Dedifferentiated amniotic fluid mesenchymal stem cell (primary cell): ENCODE results near the gene REEP5.
A peak's percentile ranks its signal among the peaks of the same experiment; 100 is the strongest.
"Not testable (repeated sequence)": the region's sequence is repeated elsewhere in the genome, so short reads cannot be mapped to it uniquely, and the experiment has no call there.

Source experiments
- DNase-seq: peaks from one replicate; pipeline ENCODE4 v3.0.0-alpha.2; 2016; ENCODE audit errors: extremely low spot score

The REEP5 gene

DNA sequence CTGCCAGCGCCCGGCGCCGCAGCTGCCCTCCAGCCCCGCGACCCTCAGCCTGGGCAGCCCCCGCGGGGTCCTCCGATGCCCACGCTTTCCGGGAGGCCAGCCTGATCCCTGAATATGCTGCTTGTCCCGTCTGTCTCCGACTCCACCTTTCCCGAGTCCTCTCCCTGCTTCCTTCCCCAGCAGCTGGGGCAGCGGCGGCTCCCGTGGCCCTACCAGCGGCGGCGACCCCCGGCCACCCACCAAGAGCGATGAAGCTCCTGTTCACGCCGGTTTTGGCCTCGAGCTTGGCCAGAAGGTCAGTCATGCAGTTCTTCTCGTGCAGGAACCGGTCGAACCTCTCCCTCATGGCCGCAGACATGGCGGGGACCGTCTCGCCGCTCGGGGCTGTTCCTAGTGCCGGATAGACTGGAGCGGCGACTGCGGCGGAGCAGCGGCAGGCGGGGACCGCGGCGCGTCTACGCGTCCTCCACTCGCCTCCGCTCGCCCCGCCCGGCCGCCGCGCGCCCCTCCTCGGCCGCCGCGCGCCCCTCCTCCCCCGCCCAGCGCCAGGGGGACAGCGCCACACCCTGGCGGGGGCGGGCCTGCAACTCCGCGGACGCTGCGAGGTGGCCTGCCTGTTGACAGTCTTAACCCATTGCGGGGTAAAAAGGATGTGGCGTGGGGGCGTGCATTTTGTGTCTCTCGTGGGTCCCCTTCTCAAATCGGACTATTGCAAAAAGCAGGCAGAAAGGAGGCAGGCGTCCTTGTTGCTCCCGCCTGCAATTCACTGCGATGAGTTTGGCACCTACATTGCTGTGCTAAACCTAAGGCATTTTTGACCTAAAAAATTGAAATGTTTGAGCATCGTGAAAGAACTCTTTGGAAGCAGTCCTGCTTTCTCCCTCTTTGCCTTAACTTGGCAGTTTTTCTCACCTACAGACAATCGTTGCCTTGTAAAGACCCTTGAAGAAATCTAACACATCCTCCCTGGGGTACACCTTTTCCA lies at the start of gene REEP5:
Gene REEP5, minus strand, starts transcription at position 395 of the 985 bp plus-strand sequence. Its CDS starts 37 bp downstream, at position 358.
- peak; percentile 69 for DNase-seq

- DNase-seq = no peak
Observed at GRCh38 chr5:112971276-112971675, 49.2 kb upstream of the REEP5 start.

- no peak for DNase-seq
Observed at GRCh38 chr5:112968411-112969106, 46.5 kb upstream of the REEP5 start.

DNA sequence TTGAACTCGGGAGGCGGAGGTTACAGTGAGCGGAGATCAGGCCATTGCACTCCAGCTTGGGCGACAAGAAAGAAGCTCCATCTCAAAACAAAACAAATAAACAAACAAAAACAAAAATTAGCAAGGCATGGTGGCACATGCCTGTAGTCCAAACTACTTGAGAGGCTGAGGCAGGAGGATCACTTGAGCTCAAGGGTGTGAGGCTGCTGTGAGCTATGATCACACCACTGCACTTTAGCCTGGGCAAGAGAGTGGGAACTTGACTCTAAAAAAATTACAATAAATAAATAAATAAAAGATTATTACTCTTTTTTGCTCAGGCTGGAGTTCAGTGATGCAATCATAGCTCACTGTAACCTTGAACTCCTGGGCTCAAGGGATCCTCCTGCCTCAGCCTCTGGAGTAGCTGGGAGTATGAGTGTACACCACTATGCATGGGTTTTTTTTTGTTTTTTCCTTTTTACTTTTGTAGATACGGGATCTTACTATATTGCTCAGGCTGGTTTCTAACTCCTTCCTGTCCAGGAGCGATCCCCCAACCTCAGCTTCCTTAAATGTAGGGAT lies 45.6 kb upstream of the REEP5 start:
- DNase-seq = no peak

DNA sequence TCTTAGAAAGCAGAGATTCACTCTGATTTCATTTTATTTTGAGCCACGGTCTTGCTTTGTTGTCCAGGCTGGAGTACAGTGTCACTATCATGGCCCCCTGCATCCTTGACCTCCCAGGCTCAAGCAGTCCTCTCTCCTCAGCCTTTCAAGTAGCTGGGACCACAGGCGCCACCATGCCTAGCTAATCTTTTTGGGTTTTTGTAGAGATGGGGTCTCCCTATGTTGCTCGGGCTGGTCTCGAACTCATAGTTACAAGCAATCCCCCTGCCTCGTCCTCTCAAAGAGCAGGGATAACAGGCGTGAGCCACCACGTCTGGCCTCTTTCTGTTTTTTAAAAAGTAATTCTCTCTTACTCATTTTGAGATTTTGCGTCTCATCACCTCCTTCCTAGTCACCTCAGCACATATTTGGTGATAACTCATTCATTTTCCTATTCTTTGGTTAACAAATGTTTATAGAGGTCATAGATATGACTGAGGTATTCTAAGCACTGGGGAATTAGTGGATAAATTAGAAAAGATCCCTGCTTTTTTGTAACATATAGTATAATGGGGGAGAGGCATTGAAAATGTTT lies 43.8 kb upstream of the REEP5 start:
- no peak for DNase-seq

DNA sequence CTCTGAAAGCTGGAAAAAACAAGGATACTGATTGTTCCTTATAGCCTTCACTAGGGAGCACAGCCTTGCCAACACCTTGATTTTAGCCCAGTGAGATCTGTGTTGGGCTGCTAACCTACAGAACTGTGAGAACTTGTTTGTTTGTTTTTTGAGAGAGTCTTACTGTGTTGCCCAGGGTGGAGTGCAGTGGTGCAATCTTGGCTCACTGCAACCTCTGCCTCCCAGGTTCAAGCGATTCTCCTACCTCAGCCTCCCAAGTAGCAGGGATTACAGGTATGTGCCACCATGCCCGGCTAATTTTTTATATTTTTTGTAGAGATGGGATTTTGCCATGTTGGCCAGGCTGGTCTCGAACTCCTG lies 41.3 kb upstream of the REEP5 start:
- DNase-seq = not testable (repeated sequence)

- DNase-seq = no peak
Observed at GRCh38 chr5:112960863-112961504, 39.0 kb upstream of the REEP5 start.

GRCh38 chr5:112960315-112960714 lies 38.3 kb upstream of the REEP5 start:
- DNase-seq = no peak

DNA sequence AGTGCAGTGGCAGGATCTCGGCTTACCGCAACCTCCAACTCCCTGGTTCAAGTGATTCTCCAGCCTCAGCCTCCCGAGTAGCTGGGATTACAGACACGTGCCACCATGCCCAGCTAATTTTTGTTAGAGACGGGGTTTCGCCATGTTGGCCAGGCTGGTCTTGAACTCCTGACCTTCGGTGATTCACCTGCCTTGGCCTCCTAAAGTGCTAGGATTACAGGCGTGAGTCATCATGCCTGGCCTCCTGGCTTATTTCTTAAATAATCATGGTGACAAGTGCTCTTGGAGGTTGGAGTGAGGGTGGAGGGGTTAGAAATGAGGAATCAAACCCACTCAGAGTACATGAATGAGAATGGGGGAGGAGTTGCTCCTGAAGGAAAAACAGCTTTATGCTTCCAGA lies 37.8 kb upstream of the REEP5 start:
- not testable (repeated sequence) for DNase-seq

GRCh38 chr5:112958093-112959088 lies 36.4 kb upstream of the REEP5 start:
- DNase-seq = peak; percentile 92

DNA sequence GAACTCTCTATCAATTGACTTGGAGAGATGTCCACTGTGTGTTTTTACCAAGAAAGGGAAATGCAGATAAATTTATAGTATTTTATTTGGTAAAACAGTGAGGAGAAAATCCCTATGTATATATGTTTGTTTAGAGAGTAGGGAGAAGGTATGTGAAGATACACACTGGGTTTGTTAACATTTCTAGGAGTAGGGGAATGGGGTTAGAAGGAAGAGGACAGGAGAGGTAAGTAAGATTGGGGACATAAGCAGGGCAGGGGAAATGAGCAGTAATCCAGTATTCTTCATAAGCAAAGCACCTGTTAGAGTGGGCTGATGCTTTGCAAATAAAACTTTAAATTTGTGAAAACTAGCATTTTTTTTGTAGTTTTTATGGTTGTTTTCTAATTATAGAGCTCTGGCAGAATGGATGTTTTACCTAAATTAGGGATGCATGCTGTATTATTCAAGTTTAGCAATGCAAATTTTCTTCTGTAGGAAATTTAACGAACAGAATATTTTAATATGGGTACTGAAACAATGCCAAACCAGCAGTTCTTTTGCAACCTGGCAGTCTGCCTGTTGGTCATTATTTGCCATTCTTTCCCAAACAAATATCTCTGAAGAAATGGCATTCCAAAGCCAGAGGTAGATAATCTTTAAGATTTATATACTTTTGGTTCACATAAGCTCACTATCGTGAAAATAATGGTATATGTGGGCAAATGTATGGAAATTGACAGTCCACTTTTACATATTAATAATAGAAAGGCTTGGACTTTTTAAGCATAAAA lies 35.2 kb upstream of the REEP5 start:
- no peak for DNase-seq

DNA sequence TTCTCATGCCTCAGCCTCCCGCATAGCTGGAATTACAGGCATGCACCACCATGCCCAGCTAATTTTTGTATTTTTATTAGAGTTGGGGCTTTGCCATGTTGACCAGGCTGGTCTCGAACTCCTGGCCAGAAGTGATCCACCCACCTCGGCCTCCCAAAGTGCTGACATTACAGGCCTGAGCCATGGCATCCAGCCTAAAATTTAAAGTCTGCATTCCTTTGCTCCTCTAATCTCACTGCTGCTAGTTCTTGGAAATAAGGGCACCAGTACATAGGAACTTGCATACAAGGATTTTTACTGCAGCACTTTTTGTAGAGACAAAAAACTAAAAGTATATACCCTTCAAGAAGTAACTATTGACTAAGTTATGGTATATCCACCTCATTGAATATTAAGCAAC lies 34.6 kb upstream of the REEP5 start:
- no peak for DNase-seq

DNA sequence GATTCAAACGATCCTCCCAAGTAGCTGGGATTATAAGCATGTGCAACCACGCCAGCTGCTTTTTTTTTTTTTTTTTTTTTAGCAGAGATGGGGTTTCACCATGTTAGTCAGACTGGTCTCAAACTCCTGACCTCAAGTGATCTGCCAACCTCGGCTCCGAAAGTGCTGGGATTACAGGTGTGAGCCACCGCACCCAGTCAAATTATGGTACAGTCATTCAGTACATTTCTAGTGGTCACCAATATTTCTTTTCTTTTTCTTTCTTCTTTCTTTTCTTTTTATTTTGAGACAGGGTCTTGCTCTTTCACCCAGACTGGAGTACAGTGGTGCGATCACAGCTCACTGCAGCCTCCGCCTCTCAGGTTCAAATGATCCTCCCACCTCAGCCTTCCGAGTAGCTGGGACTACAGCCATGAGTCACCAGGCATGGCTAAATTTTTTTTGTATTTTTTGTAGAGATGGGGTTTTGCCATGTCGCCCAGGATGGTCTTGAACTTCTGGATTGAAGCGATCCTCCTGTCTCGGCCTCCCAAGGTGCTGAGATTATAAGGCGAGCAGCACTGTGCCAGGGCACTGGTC lies 29.2 kb upstream of the REEP5 start:
- DNase-seq = no peak

DNA sequence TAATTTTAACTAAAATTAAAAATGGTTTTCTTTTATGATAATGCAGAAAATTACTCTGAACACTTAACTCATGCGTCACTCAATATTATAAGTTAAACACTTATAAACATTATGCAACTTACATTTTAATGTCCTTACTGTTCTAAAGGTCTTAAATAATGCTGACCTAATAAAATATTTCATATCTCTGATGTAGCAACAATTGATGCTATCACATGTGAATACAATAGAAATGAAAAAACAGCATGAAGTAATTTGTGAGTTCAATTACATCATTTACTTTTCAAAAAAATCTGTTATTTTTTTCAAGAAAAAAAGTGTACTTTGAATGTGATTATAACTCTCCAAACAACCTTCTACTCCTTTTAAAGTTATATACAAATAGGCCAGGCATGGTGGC lies 26.4 kb upstream of the REEP5 start:
- no peak for DNase-seq

DNA sequence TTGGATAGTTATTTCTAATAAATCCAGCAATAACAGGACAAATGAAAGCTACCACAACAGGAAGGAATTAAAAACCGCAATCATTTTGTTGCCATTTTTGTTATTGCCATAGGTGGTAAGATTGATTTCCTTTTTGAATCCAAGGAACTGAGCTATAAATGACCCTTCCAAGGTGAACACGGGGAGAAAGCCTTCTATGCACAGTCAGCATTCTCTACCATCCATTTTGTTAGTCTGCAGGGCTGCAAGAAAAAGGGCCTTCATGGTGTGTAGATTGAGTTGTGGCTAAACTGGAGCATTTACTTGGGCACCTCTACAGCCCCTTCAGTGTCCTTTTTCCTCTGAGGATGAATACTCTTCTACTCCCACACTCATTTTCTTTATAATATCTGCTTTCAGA lies 18.6 kb upstream of the REEP5 start:
- no peak for DNase-seq

- DNase-seq = no peak
Observed at GRCh38 chr5:112938286-112938685, 16.3 kb upstream of the REEP5 start.

DNA sequence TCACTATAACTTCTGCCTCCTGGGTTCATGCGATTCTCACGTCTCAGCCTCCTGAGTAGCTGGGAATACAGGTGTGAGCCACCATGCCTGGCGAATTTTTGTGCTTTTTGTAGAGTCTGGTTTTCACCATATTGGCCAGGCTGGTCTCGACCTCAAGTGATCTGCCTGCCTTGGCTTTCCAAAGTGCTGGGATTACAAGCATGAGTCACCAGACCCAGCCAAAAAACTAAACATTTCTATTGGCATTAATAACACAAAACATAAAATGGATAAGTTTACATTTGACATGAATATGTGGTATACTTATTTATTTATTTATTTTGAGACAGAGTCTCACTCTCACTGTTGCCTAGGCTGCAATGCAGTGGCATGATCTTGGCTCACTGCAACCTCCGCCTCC lies 13.6 kb upstream of the REEP5 start:
- no peak for DNase-seq

- DNase-seq = no peak
Observed at GRCh38 chr5:112934366-112934663, 12.3 kb upstream of the REEP5 start.

DNA sequence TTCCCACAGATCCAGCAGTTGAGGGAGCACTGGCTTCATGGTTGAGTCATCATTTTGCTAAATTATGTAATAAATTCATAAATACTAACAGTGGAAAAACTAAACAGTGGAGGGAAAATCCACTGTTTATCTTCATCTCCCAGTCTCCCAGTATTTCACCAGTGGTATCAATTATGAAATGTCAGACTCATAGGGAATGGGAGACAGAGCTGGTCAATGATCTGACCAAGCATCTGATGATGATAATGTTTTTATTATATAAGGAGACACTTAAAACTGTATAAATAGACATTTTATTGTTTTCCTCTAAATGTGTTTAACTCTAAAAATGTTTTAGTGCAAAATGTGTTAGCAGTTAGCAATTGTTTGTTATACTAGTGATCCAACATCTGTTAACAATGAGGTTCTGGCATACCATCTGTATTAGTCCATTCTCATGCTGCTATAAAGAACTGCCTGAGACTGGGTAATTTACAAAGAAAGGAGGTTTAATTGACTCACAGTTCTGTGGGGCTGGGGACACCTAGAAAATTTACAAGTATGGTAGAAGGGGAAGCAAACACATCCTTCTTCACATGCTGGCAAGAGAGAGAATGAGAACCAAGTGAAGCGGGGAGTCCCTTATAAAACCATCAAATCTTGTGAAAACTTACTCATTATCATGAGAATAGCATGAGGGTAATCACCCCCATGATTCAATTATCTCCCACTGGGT lies 11.8 kb upstream of the REEP5 start:
- peak; percentile 53 for DNase-seq
